Measurements from ENCODE around the gene TYW1B. TPM values are rescaled to one million over a fixed set of nuclear protein-coding genes. Genes with fewer than 3 reads are reported as not detected.
A peak's percentile ranks its signal among the peaks of the same experiment; 100 is the strongest.
"Not testable (repeated sequence)": the region's sequence is repeated elsewhere in the genome, so short reads cannot be mapped to it uniquely, and the experiment has no call there.

Gene TYW1B
- total and polyA plus RNA-seq, 2 of the 4 experiments (the other 2 are of a cell fraction): 1.0 to 1.8 TPM

- H4K91ac ChIP-seq (ENCODE audit: insufficient read depth, low read depth, low read length); H3K56ac ChIP-seq (ENCODE audit: extremely low read depth, insufficient read depth, low read length); in situ Hi-C loops (cut with MboI; ENCODE audit: low sequenced_read_pairs); H3K79me1 ChIP-seq (ENCODE audit: low read depth in 1 of 2, low read length in 2 of 2); dilution Hi-C loops (cut with HindIII; ENCODE audit: low sequenced_read_pairs, unreplicated experiment); H2BK20ac ChIP-seq (ENCODE audit: low read depth, low read length); ATAC-seq (ENCODE audit: low read depth); H2AFZ ChIP-seq (replicated peaks; ENCODE audit: low read length, poor library complexity); H4K8ac ChIP-seq (ENCODE audit: low read depth in 2 of 2, low read length in 2 of 2); H3K4me3 ChIP-seq (ENCODE audit: insufficient read depth, low read depth, low read length); H2BK120ac ChIP-seq (ENCODE audit: low read depth, low read length); DNase-seq; H4K20me1 ChIP-seq (ENCODE audit: insufficient read depth, low read length); H2AK9ac ChIP-seq (replicated peaks; ENCODE audit: low read depth, low read length, poor library complexity); H3K23ac ChIP-seq (ENCODE audit: low read depth, low read length); H2AK5ac ChIP-seq (ENCODE audit: low read depth, low read length); H2BK15ac ChIP-seq (ENCODE audit: low read depth, low read length); H3K36me3 ChIP-seq (ENCODE audit: control insufficient read depth, insufficient read depth, low read length); CTCF ChIA-PET; H3K4ac ChIP-seq (ENCODE audit: low read depth, low read length); POLR2A ChIA-PET (ENCODE audit: unreplicated experiment); H3K18ac ChIP-seq (ENCODE audit: low read depth, low read length); H3K4me1 ChIP-seq (ENCODE audit: control insufficient read depth, insufficient read depth, low read length); H2BK5ac ChIP-seq (ENCODE audit: low read depth, low read length, poor library complexity, severe bottlenecking); H3K9me1 ChIP-seq (ENCODE audit: insufficient read depth, low read length); intact Hi-C loops (cut with micrococcal nuclease); H3K14ac ChIP-seq (replicated peaks; ENCODE audit: low read depth, low read length); H4K5ac ChIP-seq (ENCODE audit: low read depth, low read length); H3K9me3 ChIP-seq (ENCODE audit: control insufficient read depth, insufficient read depth, low read length); H3K27me3 ChIP-seq (ENCODE audit: control insufficient read depth, insufficient read depth, low read length); H3K9ac ChIP-seq (ENCODE audit: low read depth, low read length); H3K27ac ChIP-seq (ENCODE audit: insufficient read depth, low read length); H3K4me2 ChIP-seq (ENCODE audit: low read depth, low read length); BruUV-seq (replicated peaks): not testable (repeated sequence)
- no CpG with 5 or more reads among the region's 3 CpGs for WGBS, 2 experiments (ENCODE audit: extremely low coverage in 2 of 2, insufficient read length in 1 of 2)
Observed at GRCh38 chr7:72670850-72671249, 157.2 kb downstream of the TYW1B start.

- CTCF ChIA-PET; H3K23ac ChIP-seq (ENCODE audit: low read depth, low read length); H4K20me1 ChIP-seq (ENCODE audit: insufficient read depth, low read length); intact Hi-C loops (cut with micrococcal nuclease); H3K9ac ChIP-seq (ENCODE audit: low read depth, low read length); BruUV-seq (replicated peaks); H4K91ac ChIP-seq (ENCODE audit: insufficient read depth, low read depth, low read length); H2AK5ac ChIP-seq (ENCODE audit: low read depth, low read length); H3K79me1 ChIP-seq (ENCODE audit: low read depth in 1 of 2, low read length in 2 of 2); H2BK120ac ChIP-seq (ENCODE audit: low read depth, low read length); dilution Hi-C loops (cut with HindIII; ENCODE audit: low sequenced_read_pairs, unreplicated experiment); in situ Hi-C loops (cut with MboI; ENCODE audit: low sequenced_read_pairs); H3K36me3 ChIP-seq (ENCODE audit: control insufficient read depth, insufficient read depth, low read length); H3K27ac ChIP-seq (ENCODE audit: insufficient read depth, low read length); H2BK5ac ChIP-seq (ENCODE audit: low read depth, low read length, poor library complexity, severe bottlenecking); H3K4me2 ChIP-seq (ENCODE audit: low read depth, low read length); H3K14ac ChIP-seq (replicated peaks; ENCODE audit: low read depth, low read length); H4K8ac ChIP-seq (ENCODE audit: low read depth in 2 of 2, low read length in 2 of 2); H2BK15ac ChIP-seq (ENCODE audit: low read depth, low read length); H3K18ac ChIP-seq (ENCODE audit: low read depth, low read length); H3K4ac ChIP-seq (ENCODE audit: low read depth, low read length); DNase-seq; H3K27me3 ChIP-seq (ENCODE audit: control insufficient read depth, insufficient read depth, low read length); H4K5ac ChIP-seq (ENCODE audit: low read depth, low read length); POLR2A ChIA-PET (ENCODE audit: unreplicated experiment); H3K56ac ChIP-seq (ENCODE audit: extremely low read depth, insufficient read depth, low read length); H3K4me3 ChIP-seq (ENCODE audit: insufficient read depth, low read depth, low read length); H3K4me1 ChIP-seq (ENCODE audit: control insufficient read depth, insufficient read depth, low read length); H2BK20ac ChIP-seq (ENCODE audit: low read depth, low read length); H2AFZ ChIP-seq (replicated peaks; ENCODE audit: low read length, poor library complexity); H2AK9ac ChIP-seq (replicated peaks; ENCODE audit: low read depth, low read length, poor library complexity); H3K9me3 ChIP-seq (ENCODE audit: control insufficient read depth, insufficient read depth, low read length); H3K9me1 ChIP-seq (ENCODE audit: insufficient read depth, low read length): not testable (repeated sequence)
- WGBS, 2 experiments (ENCODE audit: extremely low coverage in 2 of 2, insufficient read length in 1 of 2): no CpG with 5 or more reads among the region's 7 CpGs
- peak; percentile 68 for ATAC-seq (ENCODE audit: low read depth)
Observed at GRCh38 chr7:72668435-72668834, 159.6 kb downstream of the TYW1B start.

Measured in IMR-90 (cell line).